Mucosa of descending colon (tissue), 3 donors: ENCODE data around the gene ALDH1A3. TPM values are rescaled to one million over a fixed set of nuclear protein-coding genes. Genes with fewer than 3 reads are reported as not detected.

Source experiments
- ATAC-seq: fragments of 200-7000 bp; cut with Tn5 transposase; one replicate; pipeline ENCODE4 v1.9.1; 2020; ENCODE audit warnings: mild to moderate bottlenecking, moderate library complexity
- DNase-seq, 3 donors: peaks; one replicate each; pipeline ENCODE4 v3.0.0-alpha.2; 2020
- H3K36me3 ChIP-seq: fragments of 200-600 bp; one replicate; pipeline ENCODE4 v1.8.0; 2021; ENCODE audit warnings: low read depth, mild to moderate bottlenecking
- H3K4me1 ChIP-seq: fragments of 200-600 bp; one replicate; pipeline ENCODE4 v1.8.0; 2021; ENCODE audit warnings: low read depth, mild to moderate bottlenecking
- H3K4me3 ChIP-seq: fragments of 200-600 bp; one replicate; pipeline ENCODE4 v1.8.0; 2021; ENCODE audit warnings: mild to moderate bottlenecking
- H3K9me3 ChIP-seq: fragments of 200-600 bp; one replicate; pipeline ENCODE4 v1.8.0; 2021; ENCODE audit warnings: mild to moderate bottlenecking
- CTCF ChIP-seq: fragments of 200-600 bp; IDR thresholded peaks from one replicate; pipeline ENCODE4 v1.8.0; 2022; ENCODE audit warnings: antibody characterized with exemption, mild to moderate bottlenecking
- intact Hi-C, 2 donors: fragments of 100-400 bp; cut with DNase I in 1 of 2; cut with micrococcal nuclease in 1 of 2; formaldehyde crosslinking; loops; one replicate each; pipeline versions ENCODE4 v1.11.0 to v1.11.1; 2022; cut with DNase I, micrococcal nuclease
- total RNA-seq, 3 donors: library from RNA; stranded (reverse); fragmentation: NEBNext Ultra II Directional in 2 of 3; extraction: Animal tissue kit (Norgen Biotek cat#: 25700) in 2 of 3; gene quantifications; one replicate each; pipeline versions ENCODE4 v1.2.1 to v1.2.4, GENCODE V29; 2021 to 2023
- donor health status: DM: no; HTN: no; CAD: no; lungs with moderate emphysema.
- donor health status: DM: no; HTN: no; CAD: no.
- donor health status: DM: no; HTN: yes; CAD: no.

The ALDH1A3 gene
- total RNA-seq, 3 donors from 2014 or later: 4.7 to 18.0 (median 12.9) TPM

GRCh38 chr15:100931143-100931890, 51.7 kb downstream of the ALDH1A3 start:
- H3K36me3 ChIP-seq: no peaks in the 10 kb centered on the region
- DNase-seq (no peak), ATAC-seq (no peak)
- H3K9me3 ChIP-seq: no peaks in the 10 kb centered on the region
- intact Hi-C loops: no loop called here
- no peak for TF ChIP-seq CTCF
- H3K4me1 ChIP-seq: peaks cover under 1% of the 10 kb centered on the region
- H3K4me3 ChIP-seq: no peak overlapping the region

- DNase-seq: no peak
- Histone ChIP-seq H3K4me1 (no peaks in the 10 kb centered on the region), H3K4me3 (no peak overlapping the region), H3K36me3 (no peaks in the 10 kb centered on the region), H3K9me3 (no peaks in the 10 kb centered on the region)
- no peak for ATAC-seq
- intact Hi-C loops: no loop called here
- TF ChIP-seq CTCF: no peak
Observed at GRCh38 chr15:100932676-100933348, 53.2 kb downstream of the ALDH1A3 start.

GRCh38 chr15:100934166-100934565, 54.5 kb downstream of the ALDH1A3 start:
- no peaks in the 10 kb centered on the region for H3K4me1 ChIP-seq
- ATAC-seq: no peak
- no peaks in the 10 kb centered on the region for H3K36me3 ChIP-seq
- H3K4me3 ChIP-seq: no peak overlapping the region
- no peaks in the 10 kb centered on the region for H3K9me3 ChIP-seq
- no peak for DNase-seq
- intact Hi-C loops: no loop called here
- no peak for TF ChIP-seq CTCF

GRCh38 chr15:100934726-100935125, 55.1 kb downstream of the ALDH1A3 start:
- no peaks in the 10 kb centered on the region for H3K36me3 ChIP-seq
- intact Hi-C loops: no loop called here
- TF ChIP-seq CTCF: no peak
- no peak overlapping the region for H3K4me3 ChIP-seq
- no peak for DNase-seq
- H3K9me3 ChIP-seq: no peaks in the 10 kb centered on the region
- H3K4me1 ChIP-seq: no peaks in the 10 kb centered on the region
- peak; percentile 56 for ATAC-seq

- Histone ChIP-seq H3K4me3 (no peak overlapping the region), H3K36me3 (no peaks in the 10 kb centered on the region), H3K9me3 (no peaks in the 10 kb centered on the region), H3K4me1 (no peaks in the 10 kb centered on the region)
- DNase-seq: no peak
- TF ChIP-seq CTCF: no peak
- intact Hi-C loops: no loop called here
- no peak for ATAC-seq
Observed at GRCh38 chr15:100937171-100937570, 57.5 kb downstream of the ALDH1A3 start.
